ENCODE results near the gene TRIP13.

GRCh38 chr5:859798-860296, 32.8 kb upstream of the TRIP13 start:
- TF ChIP-seq CSRNP3 (CRISPR knock-in tag; IDR thresholded peaks at IDR 0.05) = no peak
- no peak for TF ChIP-seq CSDC2 (CRISPR knock-in tag; IDR thresholded peaks at IDR 0.05)
- no peak for TF ChIP-seq TOX (CRISPR knock-in tag; IDR thresholded peaks at IDR 0.05; ENCODE audit: borderline replicate concordance)
